Tongue (tissue), 2 donors: ENCODE data around the gene FSD1L. TPM values are rescaled to one million over a fixed set of nuclear protein-coding genes. Genes with fewer than 3 reads are reported as not detected.

Experiments used
- DNase-seq: peaks from one replicate; pipeline ENCODE4 v3.0.0-alpha.2; 2015
- total RNA-seq: library from RNA; depleted of rRNA; stranded (reverse); fragments of >200 nt; gene quantifications from one replicate; pipeline ENCODE4 v1.2.3, GENCODE V29; 2014

The FSD1L gene
- total RNA-seq, 1 donor from 2014 or later: 28.2 TPM

DNA sequence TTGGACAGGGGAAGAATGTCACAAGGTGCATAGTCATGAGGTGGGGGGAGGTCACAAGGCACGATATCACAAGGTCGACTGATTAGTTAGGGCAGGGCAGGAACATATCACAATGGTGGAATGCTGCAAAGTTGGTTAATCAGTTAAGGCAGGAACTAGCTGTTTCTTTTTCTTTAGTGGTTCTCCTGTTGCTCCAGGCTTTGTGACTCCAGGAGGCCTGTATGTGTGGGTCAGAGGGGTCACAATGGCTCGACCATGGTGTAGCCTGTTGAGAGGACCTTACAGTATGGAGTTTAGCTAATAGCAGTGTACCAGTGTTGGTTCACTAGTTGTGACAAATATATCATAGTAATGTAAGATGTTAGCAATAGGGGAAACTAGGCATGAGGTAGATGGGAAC is 12.4 kb upstream of the FSD1L start:
- no peak for DNase-seq

- no peak for DNase-seq
These were observed 11.1 kb upstream of the FSD1L start for GRCh38 chr9:105436783-105437182.

- DNase-seq: no peak
These were observed 10.1 kb upstream of the FSD1L start for GRCh38 chr9:105437704-105438103.

GRCh38 chr9:105438141-105438806 is 9.6 kb upstream of the FSD1L start:
- peak; percentile 80 for DNase-seq

- DNase-seq: peak; percentile 63
These were observed 8.4 kb upstream of the FSD1L start for GRCh38 chr9:105439428-105439827.

- DNase-seq: no peak
These were observed 6.1 kb upstream of the FSD1L start for GRCh38 chr9:105441616-105442160.

GRCh38 chr9:105443121-105443520 is 4.7 kb upstream of the FSD1L start:
- no peak for DNase-seq

DNA sequence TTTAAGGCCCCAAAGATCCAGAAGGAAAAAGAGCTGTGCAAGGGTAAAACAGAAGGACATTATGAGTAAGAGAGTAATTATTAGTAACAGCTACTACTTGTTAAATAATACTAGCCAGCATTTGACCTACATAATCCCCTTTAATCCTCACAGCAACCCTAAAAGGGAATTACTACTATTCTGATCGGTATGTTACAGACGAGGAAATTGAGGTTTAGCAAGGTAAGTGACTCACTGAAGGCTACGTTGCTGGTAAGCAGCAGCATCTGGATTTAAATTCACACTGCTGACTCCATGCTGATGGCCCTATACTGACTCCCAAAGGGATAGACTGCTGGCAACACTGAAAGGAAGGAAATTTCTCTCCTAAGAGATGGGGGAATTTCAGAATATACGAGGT is 3.7 kb upstream of the FSD1L start:
- DNase-seq: no peak

GRCh38 chr9:105445203-105445881 is 2.5 kb upstream of the FSD1L start:
- DNase-seq: peak; percentile 71

DNA sequence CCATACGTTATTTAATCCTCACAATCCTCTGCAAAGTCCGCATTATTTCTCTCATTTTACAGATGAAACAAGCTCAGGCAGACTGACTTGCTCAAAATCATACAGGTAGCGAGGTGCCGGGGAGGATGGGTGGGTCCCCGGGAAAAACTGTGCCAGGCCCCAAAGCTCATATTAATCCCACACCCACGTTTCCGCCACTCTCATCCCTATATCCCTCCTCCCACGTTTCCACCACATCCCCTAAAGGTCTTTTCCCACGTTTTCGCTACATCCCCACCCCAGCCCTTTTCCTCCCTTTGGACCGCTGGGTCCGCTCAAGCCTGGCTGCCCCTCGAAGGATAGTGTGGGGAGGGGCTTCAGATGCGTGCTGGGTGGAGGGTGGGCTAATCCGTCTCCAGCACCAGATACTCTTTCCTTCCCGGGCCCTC is 434 bp upstream of the FSD1L start:
- no peak for DNase-seq

GRCh38 chr9:105449081-105449480 is 1.2 kb downstream of the FSD1L start:
- no peak for DNase-seq

DNA sequence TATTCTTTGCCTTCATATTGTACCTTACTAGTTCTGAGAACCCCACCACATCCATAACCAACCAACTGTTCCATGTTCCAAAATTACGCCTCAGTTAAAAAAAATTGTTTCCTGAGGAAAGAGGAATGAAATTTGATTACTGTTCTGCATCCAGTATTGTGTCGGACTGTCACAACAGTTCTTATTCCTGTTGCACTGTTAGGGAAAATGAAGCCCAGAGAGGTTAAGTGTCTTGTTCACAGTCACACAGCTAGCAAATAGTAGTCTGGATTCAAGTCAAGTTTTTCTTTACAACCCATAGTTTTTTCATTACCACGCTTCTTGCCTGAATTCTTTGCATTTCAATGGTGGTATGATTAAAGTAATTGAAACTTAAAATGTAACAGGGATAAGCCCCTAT is 4.4 kb downstream of the FSD1L start:
- DNase-seq: no peak

DNA sequence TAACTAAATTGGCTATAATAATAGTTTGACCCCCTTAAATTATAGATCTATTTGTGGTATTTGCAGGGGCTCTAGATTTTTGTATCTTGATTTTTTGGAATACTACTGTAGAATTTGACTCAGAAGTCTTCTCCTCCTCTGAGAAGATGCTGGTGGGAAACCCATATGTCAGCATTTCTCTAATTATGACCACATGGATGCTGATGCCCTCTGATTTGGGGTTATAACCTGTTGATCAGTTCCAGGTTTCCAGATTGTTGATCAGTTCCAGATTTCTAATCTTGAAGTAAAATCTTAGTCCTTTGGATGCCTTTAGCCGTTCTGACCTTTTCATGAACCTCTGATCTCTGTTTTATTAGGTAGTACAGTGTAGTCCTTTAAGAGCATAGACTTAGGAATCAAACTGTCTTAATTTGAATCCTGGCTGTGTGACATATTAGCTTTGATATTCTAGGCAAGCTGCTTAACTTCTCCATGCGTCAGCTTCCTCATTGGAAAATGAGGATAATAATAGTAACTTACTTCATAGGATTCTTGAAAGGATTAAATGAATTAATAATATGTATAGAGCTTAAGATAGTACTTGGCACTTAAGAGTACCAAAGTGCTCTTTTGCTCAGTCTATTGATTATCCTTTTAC is 8.1 kb downstream of the FSD1L start:
- DNase-seq: no peak

- no peak for DNase-seq
These were observed 9.9 kb downstream of the FSD1L start for GRCh38 chr9:105457560-105458294.

DNA sequence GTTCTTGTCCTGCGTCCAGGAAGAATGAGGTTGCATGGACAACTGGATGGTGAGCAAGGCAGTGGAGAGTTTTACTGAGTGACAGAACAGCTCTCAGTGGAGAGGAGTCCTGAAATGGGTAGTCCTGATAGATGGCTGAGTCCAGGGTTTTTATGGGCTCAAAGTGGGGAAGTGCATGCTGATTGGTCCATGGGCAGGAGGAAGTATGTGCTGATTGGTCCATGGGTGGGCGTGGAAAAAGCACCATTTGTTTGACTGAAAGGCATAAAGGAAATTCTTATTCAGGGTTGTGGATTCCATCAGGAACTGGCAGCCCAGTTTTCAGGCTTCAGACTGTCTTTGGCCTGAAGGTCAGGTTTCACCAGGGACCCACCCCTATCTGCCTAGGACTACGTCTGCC is 10.6 kb downstream of the FSD1L start:
- DNase-seq: no peak

- DNase-seq: no peak
These were observed 11.5 kb downstream of the FSD1L start for GRCh38 chr9:105459336-105459735.

- DNase-seq: no peak
These were observed 19.1 kb downstream of the FSD1L start for GRCh38 chr9:105466898-105467455.

DNA sequence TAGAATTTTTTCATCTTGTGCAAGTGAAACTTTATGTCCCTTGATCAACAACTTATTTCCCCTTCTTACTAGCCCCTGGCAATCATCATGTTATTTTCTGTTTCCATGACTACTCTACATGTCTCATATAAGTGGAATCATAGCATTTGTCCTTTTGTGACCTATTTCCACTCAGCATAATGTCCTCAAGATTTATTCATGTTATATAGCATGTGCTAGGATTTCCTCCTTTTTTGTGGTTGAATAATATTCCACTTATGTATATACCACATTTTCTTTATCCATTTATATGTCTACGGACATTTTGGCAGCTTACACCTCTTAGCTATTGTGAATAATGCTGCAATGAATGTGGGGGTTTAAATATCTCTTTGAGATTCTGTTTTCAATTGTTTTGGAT is 21.0 kb downstream of the FSD1L start:
- DNase-seq: no peak

- no peak for DNase-seq
These were observed 25.4 kb downstream of the FSD1L start for GRCh38 chr9:105473221-105473620.

DNA sequence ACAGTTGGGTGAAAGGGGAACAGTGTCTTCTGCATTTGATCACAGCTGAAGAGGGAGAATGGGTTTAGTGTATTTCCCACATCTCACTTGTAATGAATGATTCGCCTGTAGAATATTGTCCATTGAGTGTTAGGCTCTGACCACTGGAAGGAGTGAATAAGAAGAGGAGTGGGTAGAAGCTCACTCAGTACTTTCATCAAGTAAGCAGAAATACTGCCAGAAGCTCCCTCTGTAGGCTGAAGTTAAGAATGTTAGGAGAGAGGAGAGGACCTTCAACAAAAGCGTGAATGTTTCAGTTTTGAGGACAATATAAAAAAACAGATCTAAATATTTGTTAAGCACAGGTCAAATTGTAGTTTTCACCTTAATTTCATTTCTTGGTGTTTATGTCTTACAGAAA is 27.5 kb downstream of the FSD1L start:
- DNase-seq: peak; percentile 33

DNA sequence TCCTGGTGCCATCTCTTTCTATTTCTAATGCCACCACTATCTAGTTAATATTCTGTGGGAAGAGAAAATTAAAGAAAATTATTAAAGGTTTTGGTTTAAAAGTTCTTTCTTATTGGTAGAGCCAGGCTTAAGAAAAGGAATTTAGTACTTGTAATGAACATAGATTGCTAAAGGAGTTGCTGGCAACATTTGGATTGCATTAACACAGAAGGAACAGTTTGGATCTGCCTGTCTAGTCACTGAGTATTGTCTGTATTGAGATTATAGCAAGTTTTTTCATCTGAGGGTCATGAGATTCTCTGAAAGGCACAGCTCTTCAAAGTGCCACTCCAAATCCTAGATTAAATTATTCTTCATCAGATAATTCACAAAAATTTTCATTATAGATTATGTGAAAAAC is 32.0 kb downstream of the FSD1L start:
- DNase-seq: no peak

DNA sequence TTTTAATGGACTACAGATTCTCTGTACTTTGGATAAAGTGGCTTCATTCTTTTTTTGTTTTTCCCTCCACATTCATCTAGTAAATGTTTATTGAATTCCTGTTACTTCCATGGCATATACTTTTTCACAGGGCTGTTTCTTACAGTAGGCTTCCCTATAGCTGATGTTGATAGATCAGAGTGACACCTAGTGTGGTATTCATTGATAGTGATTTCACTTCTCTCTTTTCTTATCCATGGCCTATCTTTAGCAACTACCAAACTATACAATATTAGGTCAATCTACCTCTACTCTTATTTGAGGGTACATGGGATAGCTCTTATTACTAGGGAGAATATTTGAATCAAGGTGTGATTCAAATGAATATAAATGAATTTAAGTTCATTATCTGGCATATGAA is 35.8 kb downstream of the FSD1L start:
- DNase-seq: no peak
